H1 (cell line): ENCODE data around the gene KIAA0513. TPM values are rescaled to one million over a fixed set of nuclear protein-coding genes. Genes with fewer than 3 reads are reported as not detected.

Experiments used
- CTCF ChIA-PET: fragments of 300-600 bp; sonication (Branson Sonifier 250); formaldehyde crosslinking; loops from one replicate; lab custom pipeline; 2021; ENCODE audit not compliant: partially characterized antibody; lab: Charles Lee
- POLR2A ChIA-PET: fragments of 300-600 bp; sonication (Branson Sonifier 250); formaldehyde crosslinking; loops from one replicate; lab custom pipeline; 2021; ENCODE audit warnings: inconsistent platforms; ENCODE audit not compliant: partially characterized antibody; lab: Charles Lee
- DNase-seq, 2 experiments: peaks; one replicate each; pipeline versions ENCODE4 v3.0.0 to v3.0.0-alpha.2; 2010 to 2022; ENCODE audit warnings: low spot score in 2 of 2, low read depth in 1 of 2, mixed read lengths in 1 of 2
- FAIRE-seq: peaks from 2 replicates; lab custom pipeline; 2011; peaks lifted over from hg19 to GRCh38; lab: Jason Lieb, UNC
- H2AFZ ChIP-seq: 2 replicates; pipeline ENCODE4 v1.8.1; 2012; ENCODE audit warnings: low read length, inconsistent platforms
- H2AK5ac ChIP-seq: 2 replicates; pipeline ENCODE4 v1.6.1; 2013; ENCODE audit warnings: low read depth, low read length
- H2BK120ac ChIP-seq: replicated peaks from 2 replicates; pipeline ENCODE3; 2013; ENCODE audit warnings: low read depth, low read length, inconsistent platforms
- H2BK12ac ChIP-seq: 2 replicates; pipeline ENCODE4 v1.6.1; 2013; ENCODE audit warnings: low read depth, low read length
- H2BK15ac ChIP-seq: 2 replicates; pipeline ENCODE4 v1.6.1; 2013; ENCODE audit warnings: low read length
- H2BK20ac ChIP-seq: 2 replicates; pipeline ENCODE4 v1.6.1; 2013; ENCODE audit warnings: low read length
- H2BK5ac ChIP-seq: 2 replicates; pipeline ENCODE4 v1.6.1; 2013; ENCODE audit warnings: low read depth, low read length
- H3K14ac ChIP-seq: 2 replicates; pipeline ENCODE4 v1.6.1; 2013; ENCODE audit warnings: inconsistent platforms; ENCODE audit not compliant: insufficient read length
- H3K18ac ChIP-seq: 2 replicates; pipeline ENCODE4 v1.6.1; 2013; ENCODE audit warnings: low read length; ENCODE audit errors: extremely low read depth
- H3K23ac ChIP-seq: 2 replicates; pipeline ENCODE4 v1.6.1; 2013; ENCODE audit warnings: inconsistent platforms; ENCODE audit not compliant: insufficient read length
- H3K23me2 ChIP-seq: 2 replicates; pipeline ENCODE4 v1.6.1; 2013; ENCODE audit warnings: low read depth, low read length
- H3K27ac ChIP-seq: 2 replicates; pipeline ENCODE4 v1.6.1; 2011; ENCODE audit warnings: low read depth, low read length, inconsistent platforms
- H3K27me3 ChIP-seq, 4 experiments: replicated peaks in 1 of 4; 1 replicate in 1 of 4; 2 replicates in 3 of 4; pipeline versions ENCODE4 v1.6.1 to v1.8.1; 2011 to 2013; ENCODE audit warnings: low read length in 3 of 4, mild to moderate bottlenecking in 3 of 4, inconsistent platforms in 2 of 4, mixed read lengths in 2 of 4, moderate library complexity in 1 of 4; ENCODE audit not compliant: control insufficient read depth in 3 of 4, insufficient read depth in 3 of 4; ENCODE audit errors: extremely low read depth in 1 of 4
- H3K36me3 ChIP-seq, 4 experiments: 2 replicates each; pipeline versions ENCODE4 v1.6.1 to v1.8.1; 2011 to 2013; ENCODE audit warnings: mild to moderate bottlenecking in 4 of 4, low read length in 3 of 4, moderate library complexity in 2 of 4, control low read depth in 1 of 4, inconsistent platforms in 1 of 4; ENCODE audit not compliant: insufficient read depth in 4 of 4, control insufficient read depth in 2 of 4
- H3K4ac ChIP-seq: replicated peaks from 2 replicates; pipeline ENCODE3; 2013; ENCODE audit warnings: low read length, low read depth, mixed read lengths, inconsistent platforms; ENCODE audit not compliant: insufficient read length
- H3K4me1 ChIP-seq, 4 experiments: replicated peaks in 1 of 4; 1 replicate in 1 of 4; 2 replicates in 3 of 4; pipeline versions ENCODE4 v1.6.1 to v1.8.1; 2011 to 2013; ENCODE audit warnings: low read length in 3 of 4, inconsistent platforms in 2 of 4, mixed read lengths in 1 of 4; ENCODE audit not compliant: insufficient read depth in 4 of 4, control insufficient read depth in 3 of 4
- H3K4me2 ChIP-seq, 2 experiments: 2 replicates each; pipeline versions ENCODE4 v1.6.1 to v1.8.1; 2011 to 2013; ENCODE audit warnings: low read depth in 2 of 2, low read length in 2 of 2, control low read depth in 1 of 2, inconsistent platforms in 1 of 2, mild to moderate bottlenecking in 1 of 2; ENCODE audit not compliant: insufficient read depth in 1 of 2
- H3K4me3 ChIP-seq, 4 experiments: fragments of 200-600, 300-600 bp in 1 of 4; sonication (generic), shearing (Covaris generic), sonication (Bioruptor Twin) in 1 of 4; 2 replicates each; pipeline versions ENCODE4 v1.5.1 to v1.8.1; 2011 to 2016; ENCODE audit warnings: low read length in 4 of 4, low read depth in 3 of 4, control low read depth in 2 of 4, inconsistent platforms in 2 of 4, mild to moderate bottlenecking in 2 of 4, mixed read lengths in 1 of 4, moderate library complexity in 1 of 4; ENCODE audit not compliant: insufficient read depth in 2 of 4; ENCODE audit errors: extremely low read depth in 1 of 4
- H3K56ac ChIP-seq: replicated peaks from 2 replicates; pipeline ENCODE3; 2013; ENCODE audit warnings: low read depth, mild to moderate bottlenecking, mixed read lengths, low read length, inconsistent platforms; ENCODE audit not compliant: insufficient read length
- H3K79me1 ChIP-seq: 2 replicates; pipeline ENCODE4 v1.6.1; 2013; ENCODE audit warnings: low read depth, low read length, control low read depth
- H3K79me2 ChIP-seq, 2 experiments: 2 replicates each; pipeline versions ENCODE4 v1.6.1 to v1.8.1; 2012 to 2013; ENCODE audit warnings: low read length in 2 of 2, mild to moderate bottlenecking in 2 of 2, inconsistent platforms in 1 of 2; ENCODE audit not compliant: insufficient read depth in 2 of 2, control insufficient read depth in 1 of 2
- H3K9ac ChIP-seq, 4 experiments: replicated peaks in 1 of 4; 1 replicate in 1 of 4; 2 replicates in 3 of 4; pipeline versions ENCODE4 v1.6.1 to v1.8.1; 2011 to 2013; ENCODE audit warnings: low read depth in 3 of 4, low read length in 3 of 4, control low read depth in 2 of 4, mild to moderate bottlenecking in 2 of 4, moderate library complexity in 2 of 4, inconsistent platforms in 1 of 4; ENCODE audit errors: extremely low read depth in 1 of 4
- H3K9me3 ChIP-seq, 2 experiments: 2 replicates each; pipeline versions ENCODE4 v1.6.1 to v1.8.1; 2012 to 2013; ENCODE audit warnings: mild to moderate bottlenecking in 2 of 2, moderate library complexity in 2 of 2, control low read depth in 1 of 2, inconsistent platforms in 1 of 2, low read depth in 1 of 2, low read length in 1 of 2, mixed read lengths in 1 of 2; ENCODE audit not compliant: insufficient read depth in 2 of 2
- H4K20me1 ChIP-seq, 2 experiments: replicated peaks in 1 of 2; 2 replicates each; pipeline versions ENCODE3 to v1.8.1; 2011 to 2013; ENCODE audit warnings: inconsistent platforms in 2 of 2, low read length in 2 of 2, mild to moderate bottlenecking in 1 of 2; ENCODE audit not compliant: insufficient read depth in 2 of 2, control insufficient read depth in 1 of 2
- H4K5ac ChIP-seq: 2 replicates; pipeline ENCODE4 v1.6.1; 2013; ENCODE audit warnings: low read length, low read depth, mixed read lengths, inconsistent platforms; ENCODE audit not compliant: insufficient read length
- H4K8ac ChIP-seq: 2 replicates; pipeline ENCODE4 v1.8.0; 2013; ENCODE audit warnings: mild to moderate bottlenecking, moderate library complexity, low read length, inconsistent platforms; ENCODE audit not compliant: insufficient read depth; ENCODE audit errors: extremely low read depth
- H4K91ac ChIP-seq: replicated peaks from 2 replicates; pipeline ENCODE3; 2013; ENCODE audit warnings: low read length, mixed read lengths, inconsistent platforms; ENCODE audit not compliant: insufficient read length
- ASH2L ChIP-seq: fragments of 200-600, 300-600 bp; sonication (generic); IDR thresholded peaks from one replicate; pipeline ENCODE4 v1.7.1; 2017; ENCODE audit warnings: low read length
- BACH1 ChIP-seq: IDR thresholded peaks from 2 replicates; pipeline ENCODE4 v1.6.1; 2012; ENCODE audit warnings: low read length, improper control_type of control experiment
- BRCA1 ChIP-seq: IDR thresholded peaks from 2 replicates; pipeline ENCODE4 v1.6.1; 2012; ENCODE audit warnings: low read depth, low read length, improper control_type of control experiment
- CBX8 ChIP-seq: fragments of 300-800, 300-1000 bp; sonication (generic); IDR thresholded peaks from 2 replicates; pipeline ENCODE4 v1.7.1; 2016; ENCODE audit warnings: low read depth, low read length, borderline replicate concordance
- EGR1 ChIP-seq: IDR thresholded peaks from 2 replicates; pipeline ENCODE4 v1.6.1; 2011; ENCODE audit warnings: low read depth, low read length, borderline replicate concordance
- GABPA ChIP-seq: IDR thresholded peaks from 2 replicates; pipeline ENCODE4 v1.6.1; 2011; ENCODE audit warnings: mild to moderate bottlenecking, low read length, moderate library complexity, borderline replicate concordance; ENCODE audit not compliant: insufficient read depth
- HDAC2 ChIP-seq, 2 experiments: fragments of 300-600 bp in 1 of 2; sonication (generic) in 1 of 2; IDR thresholded peaks; 2 replicates each; pipeline ENCODE4 v1.6.1; 2011 to 2012; ENCODE audit warnings: low read depth in 2 of 2, low read length in 2 of 2, mild to moderate bottlenecking in 2 of 2, moderate library complexity in 2 of 2, borderline replicate concordance in 1 of 2, inconsistent platforms in 1 of 2
- KDM5A ChIP-seq: fragments of 200-600 bp; IDR thresholded peaks from 2 replicates; pipeline ENCODE4 v1.7.1; 2012; ENCODE audit warnings: mild to moderate bottlenecking, low read length, inconsistent platforms, mixed read lengths
- MAFK ChIP-seq: IDR thresholded peaks from 2 replicates; pipeline ENCODE4 v1.6.1; 2012; ENCODE audit warnings: low read depth, mild to moderate bottlenecking, improper control_type of control experiment, low read length
- PHF8 ChIP-seq: fragments of 200-600 bp; sonication (generic); conservative IDR thresholded peaks from 2 replicates; pipeline ENCODE4 v1.7.1; 2012; ENCODE audit warnings: low read depth, mild to moderate bottlenecking, inconsistent platforms, low read length, moderate library complexity
- RAD21 ChIP-seq, 2 experiments: IDR thresholded peaks in 1 of 2; conservative IDR thresholded peaks in 1 of 2; 2 replicates each; pipeline ENCODE4 v1.6.1; 2011; ENCODE audit warnings: low read depth in 2 of 2, low read length in 2 of 2, improper control_type of control experiment in 1 of 2, inconsistent platforms in 1 of 2, mild to moderate bottlenecking in 1 of 2, moderate library complexity in 1 of 2
- SIRT6 ChIP-seq: IDR thresholded peaks from one replicate; pipeline ENCODE4 v1.7.1; 2012; ENCODE audit warnings: low read length, inconsistent platforms
- SP2 ChIP-seq: IDR thresholded peaks from 2 replicates; pipeline ENCODE4 v1.6.1; 2012; ENCODE audit warnings: mild to moderate bottlenecking, low read length, inconsistent platforms
- TBP ChIP-seq: IDR thresholded peaks from 2 replicates; pipeline ENCODE4 v1.6.1; 2011; ENCODE audit warnings: low read depth, low read length, improper control_type of control experiment
- WGBS, 2 experiments: shearing (Covaris generic) in 1 of 2; methylation state at CpG; one replicate each; pipeline versions ENCODE4 v1.1.6 to v1.1.7; 2013 to 2015; ENCODE audit warnings: low lambda C conversion rate in 2 of 2, mixed read lengths in 2 of 2, inconsistent platforms in 1 of 2, low coverage in 1 of 2, missing lambda C conversion rate in 1 of 2; ENCODE audit not compliant: insufficient replicate concordance in 2 of 2, insufficient coverage in 1 of 2, insufficient read length in 1 of 2; ENCODE audit errors: extremely low coverage in 1 of 2, missing lambda C conversion rate in 1 of 2; 5-methylcytosine and 5-hydroxymethylcytosine counted together
- polyA plus RNA-seq, 7 experiments: library from polyadenylated mRNA; depleted of rRNA in 3 of 7; stranded (reverse) in 5 of 7; unstranded in 2 of 7; fragments of >200 nt in 5 of 7; fragments of 200-250 nt in 2 of 7; gene quantifications; 1 replicate in 5 of 7; 2 replicates in 1 of 7; 4 replicates in 1 of 7; pipeline versions ENCODE4 v1.2.1 to v1.2.3, GENCODE V29; 2011 to 2013; ENCODE audit warnings: missing spikeins in 2 of 7, mixed read lengths in 2 of 7
- total RNA-seq: library from RNA; stranded (reverse); fragmentation: NEBNext Ultra II Directional; extraction: Animal tissue kit (Norgen Biotek cat#: 25700); gene quantifications from 2 replicates; pipeline ENCODE4 v1.2.1, GENCODE V29; 2021
- TF ChIP-seq, protein P1 (sequence below): IDR thresholded peaks from 2 replicates; pipeline ENCODE4 v1.6.1; 2012; ENCODE audit warnings: inconsistent platforms

KIAA0513 gene
- total and polyA plus RNA-seq, 2 of the 8 experiments (the other 6 are each of a cell fraction or from before 2014, with no cell fraction given): 2.1 to 6.1 TPM

- Histone ChIP-seq H2AFZ (no peak overlapping the region), H4K8ac (no peak overlapping the region), H3K18ac (no peak overlapping the region), H3K4ac (no peak overlapping the region), H4K91ac (no peak overlapping the region), H3K23ac (no peak overlapping the region), H3K36me3 (no peaks in the 10 kb centered on the region), H3K4me3 (no peak overlapping the region), H3K9me3 (no peaks in the 10 kb centered on the region), H3K27me3 (peaks cover 5 to 18% (median 14%) of the 10 kb centered on the region in 4 experiments), H3K79me2 (no peaks in the 10 kb centered on the region), H2BK20ac (no peak overlapping the region), H3K9ac (no peak overlapping the region), H2BK5ac (no peak overlapping the region), H2AK5ac (no peak overlapping the region), H4K5ac (no peak overlapping the region), H3K56ac (no peak overlapping the region), H3K4me2 (no peak overlapping the region), H3K14ac (no peak overlapping the region), H4K20me1 (peaks cover 0 to 2% of the 10 kb centered on the region in 2 experiments), H3K79me1 (no peaks in the 10 kb centered on the region), H3K27ac (no peak overlapping the region), H2BK120ac (no peak overlapping the region), H2BK12ac (no peak overlapping the region), H3K4me1 (peaks cover 0 to 2% (median under 1%) of the 10 kb centered on the region in 4 experiments; a peak in 4 of 7 replicates), H2BK15ac (no peak overlapping the region), H3K23me2 (no peaks in the 10 kb centered on the region)
- 91% methylated on average over 13 of the region's 13 CpGs; no CpG with 5 or more reads in 1 of the 2 experiments for WGBS, 2 experiments
- FAIRE-seq: no peak
- DNase-seq: no peak
- ChIA-PET CTCF (interaction anchor here (0.6 to 2.9 kb wide), 3 partner anchors 10 to 164 kb away, joined by 3 to 9 read pairs (median 3); no protein-coding TSS in a partner anchor), POLR2A (no interaction called here)
- no peak for TF ChIP-seq PHF8
- TF ChIP-seq, protein P1, sequence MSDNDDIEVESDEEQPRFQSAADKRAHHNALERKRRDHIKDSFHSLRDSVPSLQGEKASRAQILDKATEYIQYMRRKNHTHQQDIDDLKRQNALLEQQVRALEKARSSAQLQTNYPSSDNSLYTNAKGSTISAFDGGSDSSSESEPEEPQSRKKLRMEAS: no peak
- no peak for TF ChIP-seq HDAC2 (IDR thresholded peaks at IDR 0.05; ENCODE audit: borderline replicate concordance in 1 of 2, low read depth in 2 of 2, low read length in 2 of 2)
- no peak for TF ChIP-seq TBP
- TF ChIP-seq GABPA: no peak
- TF ChIP-seq CBX8: no peak
- no peak for TF ChIP-seq EGR1
- no peak for TF ChIP-seq ASH2L
- no peak for TF ChIP-seq BRCA1
- TF ChIP-seq MAFK: no peak
- TF ChIP-seq RAD21 (IDR thresholded peaks at IDR 0.05 in 1 of 2, conservative IDR thresholded peaks at IDR 0.05 in 1 of 2; ENCODE audit: low read depth in 2 of 2, low read length in 2 of 2): no peak
- TF ChIP-seq BACH1: no peak
- no peak for TF ChIP-seq SIRT6
- no peak for TF ChIP-seq KDM5A
- TF ChIP-seq SP2: no peak
These were observed 62.6 kb downstream of the KIAA0513 start for GRCh38 chr16:85090181-85090580.
